ENCODE results near the gene FBXO17. TPM values are rescaled to one million over a fixed set of nuclear protein-coding genes. Genes with fewer than 3 reads are reported as not detected.

The FBXO17 gene
- total and polyA plus RNA-seq, 2 donors (not counting 3 experiments of a cell fraction or from before 2014, with no cell fraction given) = 21.8 to 23.8 TPM

GRCh38 chr19:38985262-38985661, 9.7 kb upstream of the FBXO17 start:
- H3K27ac ChIP-seq (ENCODE audit: insufficient read depth, low read depth, low read length) = no peak overlapping the region
- H3K4me3 ChIP-seq (replicated peaks in 1 of 3; ENCODE audit: insufficient read depth in 1 of 3, low read depth in 1 of 3, low read length in 3 of 3) = no peak overlapping the region
- no peak overlapping the region for H3K9ac ChIP-seq (replicated peaks; ENCODE audit: extremely low read depth, insufficient read depth, low read length)
- no peak for DNase-seq (ENCODE audit: low read depth, low spot score)
- dilution Hi-C loops (cut with MboI; ENCODE audit: extremely low pct_ligation_motif_present, low sequenced_read_pairs) = no loop called here
- H3K36me3 ChIP-seq (ENCODE audit: control insufficient read depth in 2 of 2, extremely low read depth in 1 of 2, insufficient read depth in 2 of 2, low read length in 2 of 2) = no peaks in the 10 kb centered on the region
- BruUV-seq (replicated peaks) = no TSS peak
- no peak for FAIRE-seq
- H3K9me1 ChIP-seq (replicated peaks; ENCODE audit: control insufficient read depth, extremely low read depth, insufficient read depth, low read length) = no peaks in the 10 kb centered on the region
- CTCF ChIA-PET = interaction anchor here (0.9 to 1.2 kb wide), 2 partner anchors 9 to 67 kb away, joined by 3 to 7 read pairs; partner anchors contain the start of gene FBXO17
- no peaks in the 10 kb centered on the region for H3K79me2 ChIP-seq (ENCODE audit: control insufficient read depth, insufficient read depth, low read length)
- peaks cover 0 to 2% of the 10 kb centered on the region in 2 experiments for H3K27me3 ChIP-seq (ENCODE audit: control insufficient read depth in 2 of 2, insufficient read depth in 2 of 2, low read length in 2 of 2)
- no peak for TF ChIP-seq MAX (IDR thresholded peaks at IDR 0.05; ENCODE audit: insufficient read depth, insufficient read length)
- no peak for TF ChIP-seq MYC (IDR thresholded peaks at IDR 0.05; ENCODE audit: low read depth, low read length)
- TF ChIP-seq CTCF (IDR thresholded peaks at IDR 0.05; ENCODE audit: extremely low read depth in 1 of 2, insufficient read depth in 1 of 2, low read depth in 1 of 2, low read length in 2 of 2) = no peak
- TF ChIP-seq POLR2AphosphoS5 (IDR thresholded peaks at IDR 0.05; ENCODE audit: insufficient read depth, low read depth, low read length) = no peak
- no peak for TF ChIP-seq EZH2 (IDR thresholded peaks at IDR 0.05; ENCODE audit: borderline replicate concordance, low read depth, low read length, severe bottlenecking)
- TF ChIP-seq GATA2 (IDR thresholded peaks at IDR 0.05; ENCODE audit: insufficient read depth, insufficient read length, low read depth, low read length) = no peak
- no peak for TF ChIP-seq FOS (IDR thresholded peaks at IDR 0.05; ENCODE audit: borderline replicate concordance, insufficient read depth, low read length)
- TF ChIP-seq POLR2A (IDR thresholded peaks at IDR 0.05; ENCODE audit: low read depth, low read length) = no peak
- no peak for TF ChIP-seq JUN (IDR thresholded peaks at IDR 0.05; ENCODE audit: borderline replicate concordance, insufficient read depth, insufficient read length, low read depth)
- intact Hi-C loops (cut with micrococcal nuclease) = no loop called here
- H3K9me3 ChIP-seq (replicated peaks; ENCODE audit: control insufficient read depth, insufficient read depth, low read length) = no peaks in the 10 kb centered on the region
- H2AFZ ChIP-seq (ENCODE audit: low read depth, low read length) = no peak overlapping the region
- POLR2A ChIA-PET = no interaction called here
- H3K4me1 ChIP-seq (ENCODE audit: control insufficient read depth, extremely low read depth, insufficient read depth, low read length) = no peaks in the 10 kb centered on the region
- H4K20me1 ChIP-seq (replicated peaks; ENCODE audit: control insufficient read depth, extremely low read depth, insufficient read depth, low read length) = no peaks in the 10 kb centered on the region
- no peak overlapping the region for H3K4me2 ChIP-seq (ENCODE audit: insufficient read depth, low read length)

Measured in endothelial cell of umbilical vein (primary cell).